HepG2 (cell line): ENCODE data around the gene CNTN4.

ENCODE experiments used
- POLR2A ChIP-seq, 2 experiments: IDR thresholded peaks; 2 replicates each; pipeline ENCODE4 v1.6.1; 2011; ENCODE audit warnings: low read depth in 2 of 2, low read length in 2 of 2, mild to moderate bottlenecking in 1 of 2, moderate library complexity in 1 of 2; ENCODE audit not compliant: insufficient read depth in 1 of 2
- RAD51 ChIP-seq: fragments of 450-650 bp; IDR thresholded peaks from 2 replicates; pipeline ENCODE4 v1.6.1; 2016; ENCODE audit warnings: borderline replicate concordance
- TF ChIP-seq, protein P1 (sequence below): sonication (generic); formaldehyde crosslinking; IDR thresholded peaks from 2 replicates; pipeline ENCODE4 v1.5.0; 2020; ENCODE audit warnings: mild to moderate bottlenecking, missing genetic modification reagents, moderate library complexity

DNA sequence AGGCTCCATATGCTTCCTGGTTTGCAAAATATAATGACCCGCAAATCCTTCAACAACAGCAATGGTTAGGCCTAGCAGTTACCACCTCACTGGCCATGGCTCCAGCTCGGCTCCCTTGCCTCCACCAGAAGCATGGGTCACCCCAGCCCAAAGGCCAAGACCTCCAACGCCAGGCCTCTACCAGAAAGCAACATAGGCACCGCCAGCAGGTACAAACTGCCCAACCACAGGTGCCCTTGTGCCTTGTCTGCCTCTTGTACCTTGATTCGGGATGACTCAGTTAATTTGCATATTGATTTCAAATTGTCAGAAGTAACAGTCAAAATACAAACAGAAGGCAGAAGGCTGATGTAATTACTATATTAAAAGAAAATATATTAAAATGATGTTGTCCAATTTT lies 886.8 kb downstream of the CNTN4 start:
- TF ChIP-seq POLR2A (IDR thresholded peaks at IDR 0.05; ENCODE audit: insufficient read depth in 1 of 2, low read depth in 2 of 2, low read length in 2 of 2) (no peak), RAD51 (no peak)
- TF ChIP-seq, protein P1, sequence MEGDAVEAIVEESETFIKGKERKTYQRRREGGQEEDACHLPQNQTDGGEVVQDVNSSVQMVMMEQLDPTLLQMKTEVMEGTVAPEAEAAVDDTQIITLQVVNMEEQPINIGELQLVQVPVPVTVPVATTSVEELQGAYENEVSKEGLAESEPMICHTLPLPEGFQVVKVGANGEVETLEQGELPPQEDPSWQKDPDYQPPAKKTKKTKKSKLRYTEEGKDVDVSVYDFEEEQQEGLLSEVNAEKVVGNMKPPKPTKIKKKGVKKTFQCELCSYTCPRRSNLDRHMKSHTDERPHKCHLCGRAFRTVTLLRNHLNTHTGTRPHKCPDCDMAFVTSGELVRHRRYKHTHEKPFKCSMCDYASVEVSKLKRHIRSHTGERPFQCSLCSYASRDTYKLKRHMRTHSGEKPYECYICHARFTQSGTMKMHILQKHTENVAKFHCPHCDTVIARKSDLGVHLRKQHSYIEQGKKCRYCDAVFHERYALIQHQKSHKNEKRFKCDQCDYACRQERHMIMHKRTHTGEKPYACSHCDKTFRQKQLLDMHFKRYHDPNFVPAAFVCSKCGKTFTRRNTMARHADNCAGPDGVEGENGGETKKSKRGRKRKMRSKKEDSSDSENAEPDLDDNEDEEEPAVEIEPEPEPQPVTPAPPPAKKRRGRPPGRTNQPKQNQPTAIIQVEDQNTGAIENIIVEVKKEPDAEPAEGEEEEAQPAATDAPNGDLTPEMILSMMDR (CRISPR knock-in tag) = no peak
